Measurements from ENCODE around the gene IFNG. TPM values are rescaled to one million over a fixed set of nuclear protein-coding genes. Genes with fewer than 3 reads are reported as not detected.
"Not testable (repeated sequence)": the region's sequence is repeated elsewhere in the genome, so short reads cannot be mapped to it uniquely, and the experiment has no call there.

The IFNG gene
- polyA plus RNA-seq (2012; ENCODE audit: missing spikeins), result not detected

DNA sequence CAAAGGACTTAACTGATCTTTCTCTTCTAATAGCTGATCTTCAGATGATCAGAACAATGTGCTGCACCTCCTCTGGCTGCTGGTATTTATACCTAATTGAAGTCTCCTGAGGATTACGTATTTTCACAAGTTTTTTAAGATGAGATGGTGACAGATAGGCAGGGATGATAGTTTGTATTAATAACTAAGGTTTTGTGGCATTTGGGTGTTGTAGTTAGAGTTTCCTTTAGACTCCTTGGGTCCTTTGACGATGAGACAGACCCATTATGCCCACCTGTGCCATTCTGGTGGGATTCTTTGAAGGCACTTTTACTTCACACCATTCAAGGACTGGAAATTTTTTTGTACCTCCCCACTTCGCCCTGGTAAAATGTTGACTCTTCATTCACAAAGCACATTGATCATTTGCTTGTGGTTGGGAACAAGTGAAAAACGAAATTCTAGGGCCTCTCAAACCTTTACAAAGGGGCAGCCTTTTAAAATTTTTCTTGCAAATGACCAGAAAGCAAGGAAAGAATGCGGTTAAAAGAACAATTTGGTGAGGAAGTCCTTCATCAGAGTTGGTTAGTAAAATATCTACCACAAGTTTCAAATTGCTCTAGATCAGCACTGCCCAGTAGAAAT, at the start of gene IFNG:
TSS of gene IFNG (minus strand) at position 60 of the 624 bp plus-strand sequence. CDS start 125 bp downstream, outside the sequence.
- TF ChIP-seq POLR2A (IDR thresholded peaks at IDR 0.05; ENCODE audit: low read depth, low read length) (no peak), POLR2AphosphoS5 (IDR thresholded peaks at IDR 0.05; ENCODE audit: low read depth, low read length) (no peak), TAF1 (IDR thresholded peaks at IDR 0.05; ENCODE audit: borderline replicate concordance, low read depth, low read length) (no peak)
- DNase-seq (ENCODE audit: insufficient read length) (no peak), FAIRE-seq (peak; percentile 48)

DNA sequence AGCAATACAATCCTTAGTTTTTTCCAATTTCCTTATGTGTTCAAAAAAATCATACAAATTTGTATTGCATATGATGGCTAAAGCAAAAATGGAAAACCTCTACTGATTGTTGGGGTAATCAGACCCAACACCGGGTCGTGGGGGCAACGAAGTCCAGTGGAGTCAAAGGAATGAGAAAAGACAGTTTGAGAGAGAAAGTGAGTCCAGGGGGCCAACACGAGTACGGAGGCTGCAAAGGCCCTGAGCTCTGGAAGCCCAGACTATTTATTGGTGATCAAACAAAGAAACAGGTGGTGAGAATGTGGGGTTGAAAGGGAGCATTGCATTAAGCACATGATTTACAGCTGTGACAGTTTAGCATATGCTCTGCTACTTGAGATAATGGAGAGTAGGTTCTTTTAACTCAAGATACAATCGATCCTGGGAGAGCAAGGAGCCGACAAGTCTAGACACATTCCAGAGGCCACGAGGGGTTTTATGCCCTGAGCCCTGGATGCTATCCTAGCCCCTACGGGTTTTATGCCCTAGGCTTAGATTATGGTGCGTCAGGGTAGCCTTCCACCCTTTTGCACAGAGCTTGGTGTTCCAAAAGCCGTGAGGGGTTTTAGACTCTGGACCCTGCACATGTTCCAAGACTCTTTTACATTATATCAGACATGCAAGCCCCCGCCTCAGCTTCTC, 49.6 kb upstream of the IFNG start:
- DNase-seq (ENCODE audit: insufficient read length); FAIRE-seq: not testable (repeated sequence)

DNA sequence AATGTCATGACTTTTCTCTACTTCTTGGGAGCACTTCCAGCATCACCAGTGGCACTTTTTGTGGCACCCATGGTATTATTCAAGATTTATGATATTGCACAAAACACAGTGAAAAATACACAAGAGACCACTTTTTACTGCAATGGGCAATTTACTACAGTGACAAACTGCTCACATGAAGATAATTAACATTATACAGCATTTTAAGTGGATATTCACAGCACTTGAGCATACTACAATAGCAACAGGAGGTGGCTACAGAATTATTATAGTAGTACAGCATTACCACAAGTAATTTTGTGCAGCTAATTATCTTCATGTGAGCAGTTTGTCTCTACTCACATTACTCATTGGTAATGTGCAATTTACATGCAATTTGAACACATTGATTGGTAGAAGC, 47.7 kb upstream of the IFNG start:
- TF ChIP-seq POLR2A (IDR thresholded peaks at IDR 0.05; ENCODE audit: low read depth, low read length), result no peak
- TF ChIP-seq POLR2AphosphoS5 (IDR thresholded peaks at IDR 0.05; ENCODE audit: low read depth, low read length), result no peak
- TF ChIP-seq TAF1 (IDR thresholded peaks at IDR 0.05; ENCODE audit: borderline replicate concordance, low read depth, low read length), result no peak
- DNase-seq (ENCODE audit: insufficient read length), result no peak
- no peak for FAIRE-seq

DNA sequence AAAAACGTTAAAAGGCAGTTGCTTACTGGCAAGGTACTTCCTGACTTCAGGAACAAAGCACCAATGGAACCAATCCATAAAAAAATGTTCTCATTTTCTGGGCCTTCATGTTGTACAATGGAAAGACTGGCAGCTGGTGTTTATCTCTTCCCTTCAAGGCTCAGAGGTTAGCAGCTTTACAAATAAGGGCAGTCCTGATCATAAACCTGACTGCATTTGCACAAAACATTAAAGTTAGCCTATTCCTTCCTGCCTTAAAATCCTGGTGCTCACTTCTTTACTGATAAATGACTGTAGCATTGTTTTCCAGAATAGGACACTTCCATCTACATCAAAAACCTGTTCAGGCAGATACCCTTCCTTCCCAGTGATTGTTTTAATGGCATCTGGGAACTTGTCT, 46.9 kb upstream of the IFNG start:
- TF ChIP-seq POLR2A (IDR thresholded peaks at IDR 0.05; ENCODE audit: low read depth, low read length) (no peak), POLR2AphosphoS5 (IDR thresholded peaks at IDR 0.05; ENCODE audit: low read depth, low read length) (no peak), TAF1 (IDR thresholded peaks at IDR 0.05; ENCODE audit: borderline replicate concordance, low read depth, low read length) (no peak)
- no peak for DNase-seq (ENCODE audit: insufficient read length)
- no peak for FAIRE-seq

DNA sequence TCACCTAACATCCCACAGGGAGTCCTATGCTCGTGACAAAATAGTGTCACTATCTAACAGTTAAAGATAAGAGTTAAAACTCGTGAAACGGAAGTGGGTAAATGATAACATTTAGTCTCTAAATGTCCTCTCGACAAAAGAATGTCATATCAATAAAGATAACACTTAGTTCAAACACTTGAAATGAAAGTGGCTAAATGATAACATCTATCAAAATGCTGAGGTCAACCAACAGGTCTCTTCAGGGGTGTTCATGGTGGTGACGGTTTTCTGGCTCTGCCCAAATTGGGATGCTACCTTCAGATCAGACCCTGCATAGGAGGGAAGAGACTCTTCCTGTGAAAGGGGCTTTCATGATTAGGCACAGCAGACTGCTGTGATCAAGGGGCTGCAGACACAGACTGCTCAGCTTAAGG, 43.9 kb upstream of the IFNG start:
- no peak for FAIRE-seq
- no peak for DNase-seq (ENCODE audit: insufficient read length)
- TF ChIP-seq POLR2A (IDR thresholded peaks at IDR 0.05; ENCODE audit: low read depth, low read length) (no peak), POLR2AphosphoS5 (IDR thresholded peaks at IDR 0.05; ENCODE audit: low read depth, low read length) (no peak), TAF1 (IDR thresholded peaks at IDR 0.05; ENCODE audit: borderline replicate concordance, low read depth, low read length) (no peak)

DNA sequence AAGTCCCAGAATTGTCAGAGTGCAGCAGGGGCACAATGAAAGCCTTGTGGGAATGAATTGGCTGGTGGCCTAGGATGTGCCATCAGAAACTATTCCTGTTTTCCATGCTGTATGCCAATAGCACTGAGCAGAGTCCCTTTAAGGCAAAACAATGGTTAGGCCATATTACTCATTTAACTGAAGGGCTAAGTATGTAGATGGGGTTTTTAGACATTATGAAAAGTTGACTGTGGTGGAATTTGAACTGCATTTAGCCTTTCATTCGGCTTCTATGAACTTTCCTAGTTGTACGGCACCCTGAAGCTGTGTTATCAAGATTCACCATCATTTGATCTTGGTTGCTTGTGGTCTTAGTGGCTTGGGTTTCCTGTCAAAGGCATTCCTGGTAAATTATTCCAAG, 41.3 kb upstream of the IFNG start:
- FAIRE-seq, result no peak
- no peak for TF ChIP-seq TAF1 (IDR thresholded peaks at IDR 0.05; ENCODE audit: borderline replicate concordance, low read depth, low read length)
- no peak for TF ChIP-seq POLR2A (IDR thresholded peaks at IDR 0.05; ENCODE audit: low read depth, low read length)
- TF ChIP-seq POLR2AphosphoS5 (IDR thresholded peaks at IDR 0.05; ENCODE audit: low read depth, low read length), result no peak
- DNase-seq (ENCODE audit: insufficient read length), result no peak

DNA sequence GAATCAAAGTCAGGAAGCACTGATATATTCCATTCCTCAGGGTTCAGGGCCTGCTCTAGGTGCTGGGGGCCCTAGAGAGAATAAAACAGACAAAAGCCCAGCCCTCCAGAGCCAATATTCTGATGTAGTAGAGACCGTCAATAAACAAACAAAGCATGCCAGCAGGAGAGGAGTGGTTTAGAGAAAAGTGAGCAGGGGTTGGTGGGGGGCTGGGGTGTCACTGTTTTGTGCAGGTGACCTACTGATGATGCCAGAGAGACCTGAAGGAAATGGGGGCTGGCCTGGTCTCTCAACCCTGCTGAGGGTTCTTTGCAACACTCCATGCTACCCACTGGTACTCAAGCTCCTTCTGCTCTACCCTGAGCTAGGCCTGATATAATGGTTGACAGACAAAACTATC, 39.6 kb upstream of the IFNG start:
- no peak for TF ChIP-seq POLR2AphosphoS5 (IDR thresholded peaks at IDR 0.05; ENCODE audit: low read depth, low read length)
- no peak for TF ChIP-seq POLR2A (IDR thresholded peaks at IDR 0.05; ENCODE audit: low read depth, low read length)
- TF ChIP-seq TAF1 (IDR thresholded peaks at IDR 0.05; ENCODE audit: borderline replicate concordance, low read depth, low read length), result no peak
- FAIRE-seq (no peak), DNase-seq (ENCODE audit: insufficient read length) (no peak)

DNA sequence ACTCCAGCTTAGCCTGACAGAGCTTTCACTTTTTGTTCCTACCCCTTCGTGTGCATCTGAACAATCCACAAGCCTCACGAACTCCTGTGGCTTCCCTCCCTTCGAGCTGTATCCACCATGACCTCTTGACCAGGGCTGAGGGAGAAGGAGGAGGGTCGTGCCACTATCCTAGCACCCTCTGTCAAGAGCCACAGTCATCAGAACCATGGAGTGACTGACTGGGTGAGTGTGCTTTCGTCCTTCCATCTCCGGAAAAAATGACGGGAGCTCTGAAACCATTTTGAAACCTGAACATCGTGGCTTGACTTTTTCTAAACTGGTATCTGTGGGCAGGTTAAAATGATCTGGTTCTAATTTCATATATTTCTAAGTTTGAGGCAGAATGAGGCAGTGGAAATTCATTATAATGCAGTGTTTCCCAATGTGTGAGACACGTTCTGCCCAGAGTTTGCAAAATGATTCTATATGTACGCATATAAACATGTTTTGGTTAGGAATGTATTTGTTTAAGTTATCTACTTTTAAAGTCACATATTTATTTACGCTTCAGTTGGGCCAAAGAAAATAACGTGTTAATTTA, 39.1 kb upstream of the IFNG start:
- no peak for FAIRE-seq
- TF ChIP-seq TAF1 (IDR thresholded peaks at IDR 0.05; ENCODE audit: borderline replicate concordance, low read depth, low read length) (no peak), POLR2AphosphoS5 (IDR thresholded peaks at IDR 0.05; ENCODE audit: low read depth, low read length) (no peak), POLR2A (IDR thresholded peaks at IDR 0.05; ENCODE audit: low read depth, low read length) (no peak)
- no peak for DNase-seq (ENCODE audit: insufficient read length)

DNA sequence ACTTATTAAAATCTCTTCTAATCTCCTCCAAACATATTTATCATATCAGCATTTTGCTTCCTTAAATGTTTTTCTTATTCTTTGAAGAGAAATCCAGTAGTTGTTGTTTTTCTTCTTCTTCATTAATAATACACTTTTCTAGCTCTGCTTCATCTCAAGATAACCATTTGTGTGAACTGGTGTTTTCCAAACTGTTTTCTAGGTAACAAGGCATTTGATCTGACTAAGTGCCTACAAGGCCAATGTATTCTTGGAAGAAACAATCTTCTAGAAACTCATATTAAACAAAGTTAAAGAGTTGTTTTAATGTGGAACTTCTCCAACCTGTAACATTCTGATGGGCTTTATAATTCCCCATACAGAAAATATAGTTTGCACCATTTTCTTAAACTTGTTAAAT, 30.8 kb upstream of the IFNG start:
- FAIRE-seq (no peak), DNase-seq (ENCODE audit: insufficient read length) (no peak)
- TF ChIP-seq POLR2A (IDR thresholded peaks at IDR 0.05; ENCODE audit: low read depth, low read length), result no peak
- TF ChIP-seq TAF1 (IDR thresholded peaks at IDR 0.05; ENCODE audit: borderline replicate concordance, low read depth, low read length), result no peak
- TF ChIP-seq POLR2AphosphoS5 (IDR thresholded peaks at IDR 0.05; ENCODE audit: low read depth, low read length), result no peak

DNA sequence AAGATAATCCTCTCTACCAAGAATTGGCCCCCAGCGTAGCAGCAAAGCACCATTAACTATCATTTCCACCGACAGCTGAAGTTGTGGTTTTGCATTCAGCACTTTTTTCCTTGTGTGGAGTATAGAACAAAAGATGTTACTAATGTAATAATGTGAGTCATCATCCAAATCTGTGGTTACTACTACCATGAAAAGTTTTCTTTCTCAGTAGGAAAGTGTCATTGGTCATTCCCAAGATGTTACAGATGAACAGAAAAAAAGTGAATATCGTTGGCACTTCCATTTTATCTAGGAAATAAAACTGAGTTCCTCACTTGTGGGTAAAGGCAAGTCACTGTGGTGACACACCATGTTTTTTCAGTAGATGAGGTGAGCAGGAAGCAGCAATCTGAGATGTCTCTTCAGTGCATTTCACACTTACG, 30.3 kb upstream of the IFNG start:
- FAIRE-seq (peak; percentile 84), DNase-seq (ENCODE audit: insufficient read length) (no peak)
- TF ChIP-seq POLR2A (IDR thresholded peaks at IDR 0.05; ENCODE audit: low read depth, low read length) (no peak), POLR2AphosphoS5 (IDR thresholded peaks at IDR 0.05; ENCODE audit: low read depth, low read length) (no peak), TAF1 (IDR thresholded peaks at IDR 0.05; ENCODE audit: borderline replicate concordance, low read depth, low read length) (no peak)

DNA sequence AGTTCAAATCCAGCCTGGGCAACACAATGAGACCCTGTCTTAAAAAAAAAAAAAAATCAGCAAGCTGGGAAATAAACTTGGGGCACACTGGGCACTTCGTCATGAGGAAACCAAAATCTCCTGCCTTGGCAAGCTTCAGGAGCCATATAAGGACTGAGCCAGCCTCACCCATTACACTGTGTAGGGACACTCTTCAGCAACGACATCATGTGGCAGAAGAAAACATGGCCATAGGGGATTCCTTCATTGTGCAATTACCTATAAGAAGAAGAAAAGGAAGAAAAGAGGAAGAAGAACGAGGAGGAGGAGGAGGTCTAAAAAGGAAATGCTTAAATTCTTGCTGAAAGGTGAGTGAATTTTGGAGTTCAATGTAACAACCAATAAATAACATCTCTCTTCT, 26.1 kb upstream of the IFNG start:
- no peak for DNase-seq (ENCODE audit: insufficient read length)
- no peak for TF ChIP-seq POLR2AphosphoS5 (IDR thresholded peaks at IDR 0.05; ENCODE audit: low read depth, low read length)
- TF ChIP-seq POLR2A (IDR thresholded peaks at IDR 0.05; ENCODE audit: low read depth, low read length), result no peak
- TF ChIP-seq TAF1 (IDR thresholded peaks at IDR 0.05; ENCODE audit: borderline replicate concordance, low read depth, low read length), result no peak
- FAIRE-seq, result peak; percentile 48
